ENCODE data around the gene ANKMY1. TPM values are rescaled to one million over a fixed set of nuclear protein-coding genes. Genes with fewer than 3 reads are reported as not detected.

ANKMY1 gene
- total and polyA plus RNA-seq, 2 of the 8 experiments (the other 6 are each of a cell fraction or from before 2014, with no cell fraction given), result 4.5 to 4.8 TPM

DNA sequence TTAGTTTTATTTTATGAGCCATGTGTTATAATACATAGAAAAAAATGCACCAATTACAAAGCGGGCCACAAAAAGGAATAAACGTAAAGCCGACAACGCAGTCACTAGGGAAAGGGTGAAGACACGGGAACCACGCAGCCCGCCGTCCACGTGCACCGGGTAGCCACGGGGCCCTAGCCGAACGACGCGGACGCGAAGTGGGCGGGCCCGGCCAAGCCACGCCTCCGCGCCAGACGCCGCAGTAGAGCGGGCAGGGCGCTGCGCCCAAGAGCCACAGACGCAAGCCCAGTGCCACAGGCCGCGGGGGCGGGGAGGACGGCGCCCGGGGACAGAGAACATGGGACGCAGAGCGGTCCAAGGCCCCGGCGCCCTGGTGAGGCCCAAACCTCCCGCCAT is 2.3 kb upstream of the ANKMY1 start, which contains the start of gene DUSP28 (continued):
- TF ChIP-seq, protein P1, sequence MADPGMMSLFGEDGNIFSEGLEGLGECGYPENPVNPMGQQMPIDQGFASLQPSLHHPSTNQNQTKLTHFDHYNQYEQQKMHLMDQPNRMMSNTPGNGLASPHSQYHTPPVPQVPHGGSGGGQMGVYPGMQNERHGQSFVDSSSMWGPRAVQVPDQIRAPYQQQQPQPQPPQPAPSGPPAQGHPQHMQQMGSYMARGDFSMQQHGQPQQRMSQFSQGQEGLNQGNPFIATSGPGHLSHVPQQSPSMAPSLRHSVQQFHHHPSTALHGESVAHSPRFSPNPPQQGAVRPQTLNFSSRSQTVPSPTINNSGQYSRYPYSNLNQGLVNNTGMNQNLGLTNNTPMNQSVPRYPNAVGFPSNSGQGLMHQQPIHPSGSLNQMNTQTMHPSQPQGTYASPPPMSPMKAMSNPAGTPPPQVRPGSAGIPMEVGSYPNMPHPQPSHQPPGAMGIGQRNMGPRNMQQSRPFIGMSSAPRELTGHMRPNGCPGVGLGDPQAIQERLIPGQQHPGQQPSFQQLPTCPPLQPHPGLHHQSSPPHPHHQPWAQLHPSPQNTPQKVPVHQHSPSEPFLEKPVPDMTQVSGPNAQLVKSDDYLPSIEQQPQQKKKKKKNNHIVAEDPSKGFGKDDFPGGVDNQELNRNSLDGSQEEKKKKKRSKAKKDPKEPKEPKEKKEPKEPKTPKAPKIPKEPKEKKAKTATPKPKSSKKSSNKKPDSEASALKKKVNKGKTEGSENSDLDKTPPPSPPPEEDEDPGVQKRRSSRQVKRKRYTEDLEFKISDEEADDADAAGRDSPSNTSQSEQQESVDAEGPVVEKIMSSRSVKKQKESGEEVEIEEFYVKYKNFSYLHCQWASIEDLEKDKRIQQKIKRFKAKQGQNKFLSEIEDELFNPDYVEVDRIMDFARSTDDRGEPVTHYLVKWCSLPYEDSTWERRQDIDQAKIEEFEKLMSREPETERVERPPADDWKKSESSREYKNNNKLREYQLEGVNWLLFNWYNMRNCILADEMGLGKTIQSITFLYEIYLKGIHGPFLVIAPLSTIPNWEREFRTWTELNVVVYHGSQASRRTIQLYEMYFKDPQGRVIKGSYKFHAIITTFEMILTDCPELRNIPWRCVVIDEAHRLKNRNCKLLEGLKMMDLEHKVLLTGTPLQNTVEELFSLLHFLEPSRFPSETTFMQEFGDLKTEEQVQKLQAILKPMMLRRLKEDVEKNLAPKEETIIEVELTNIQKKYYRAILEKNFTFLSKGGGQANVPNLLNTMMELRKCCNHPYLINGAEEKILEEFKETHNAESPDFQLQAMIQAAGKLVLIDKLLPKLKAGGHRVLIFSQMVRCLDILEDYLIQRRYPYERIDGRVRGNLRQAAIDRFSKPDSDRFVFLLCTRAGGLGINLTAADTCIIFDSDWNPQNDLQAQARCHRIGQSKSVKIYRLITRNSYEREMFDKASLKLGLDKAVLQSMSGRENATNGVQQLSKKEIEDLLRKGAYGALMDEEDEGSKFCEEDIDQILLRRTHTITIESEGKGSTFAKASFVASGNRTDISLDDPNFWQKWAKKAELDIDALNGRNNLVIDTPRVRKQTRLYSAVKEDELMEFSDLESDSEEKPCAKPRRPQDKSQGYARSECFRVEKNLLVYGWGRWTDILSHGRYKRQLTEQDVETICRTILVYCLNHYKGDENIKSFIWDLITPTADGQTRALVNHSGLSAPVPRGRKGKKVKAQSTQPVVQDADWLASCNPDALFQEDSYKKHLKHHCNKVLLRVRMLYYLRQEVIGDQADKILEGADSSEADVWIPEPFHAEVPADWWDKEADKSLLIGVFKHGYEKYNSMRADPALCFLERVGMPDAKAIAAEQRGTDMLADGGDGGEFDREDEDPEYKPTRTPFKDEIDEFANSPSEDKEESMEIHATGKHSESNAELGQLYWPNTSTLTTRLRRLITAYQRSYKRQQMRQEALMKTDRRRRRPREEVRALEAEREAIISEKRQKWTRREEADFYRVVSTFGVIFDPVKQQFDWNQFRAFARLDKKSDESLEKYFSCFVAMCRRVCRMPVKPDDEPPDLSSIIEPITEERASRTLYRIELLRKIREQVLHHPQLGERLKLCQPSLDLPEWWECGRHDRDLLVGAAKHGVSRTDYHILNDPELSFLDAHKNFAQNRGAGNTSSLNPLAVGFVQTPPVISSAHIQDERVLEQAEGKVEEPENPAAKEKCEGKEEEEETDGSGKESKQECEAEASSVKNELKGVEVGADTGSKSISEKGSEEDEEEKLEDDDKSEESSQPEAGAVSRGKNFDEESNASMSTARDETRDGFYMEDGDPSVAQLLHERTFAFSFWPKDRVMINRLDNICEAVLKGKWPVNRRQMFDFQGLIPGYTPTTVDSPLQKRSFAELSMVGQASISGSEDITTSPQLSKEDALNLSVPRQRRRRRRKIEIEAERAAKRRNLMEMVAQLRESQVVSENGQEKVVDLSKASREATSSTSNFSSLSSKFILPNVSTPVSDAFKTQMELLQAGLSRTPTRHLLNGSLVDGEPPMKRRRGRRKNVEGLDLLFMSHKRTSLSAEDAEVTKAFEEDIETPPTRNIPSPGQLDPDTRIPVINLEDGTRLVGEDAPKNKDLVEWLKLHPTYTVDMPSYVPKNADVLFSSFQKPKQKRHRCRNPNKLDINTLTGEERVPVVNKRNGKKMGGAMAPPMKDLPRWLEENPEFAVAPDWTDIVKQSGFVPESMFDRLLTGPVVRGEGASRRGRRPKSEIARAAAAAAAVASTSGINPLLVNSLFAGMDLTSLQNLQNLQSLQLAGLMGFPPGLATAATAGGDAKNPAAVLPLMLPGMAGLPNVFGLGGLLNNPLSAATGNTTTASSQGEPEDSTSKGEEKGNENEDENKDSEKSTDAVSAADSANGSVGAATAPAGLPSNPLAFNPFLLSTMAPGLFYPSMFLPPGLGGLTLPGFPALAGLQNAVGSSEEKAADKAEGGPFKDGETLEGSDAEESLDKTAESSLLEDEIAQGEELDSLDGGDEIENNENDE (IDR thresholded peaks at IDR 0.05; ENCODE audit: insufficient replicate concordance, low read length), result no peak
- TF ChIP-seq CHD1 (IDR thresholded peaks at IDR 0.05; ENCODE audit: low read depth, low read length), result no peak
- TF ChIP-seq POU5F1 (IDR thresholded peaks at IDR 0.05; ENCODE audit: low read depth, low read length), result no peak
- TF ChIP-seq, protein P2, sequence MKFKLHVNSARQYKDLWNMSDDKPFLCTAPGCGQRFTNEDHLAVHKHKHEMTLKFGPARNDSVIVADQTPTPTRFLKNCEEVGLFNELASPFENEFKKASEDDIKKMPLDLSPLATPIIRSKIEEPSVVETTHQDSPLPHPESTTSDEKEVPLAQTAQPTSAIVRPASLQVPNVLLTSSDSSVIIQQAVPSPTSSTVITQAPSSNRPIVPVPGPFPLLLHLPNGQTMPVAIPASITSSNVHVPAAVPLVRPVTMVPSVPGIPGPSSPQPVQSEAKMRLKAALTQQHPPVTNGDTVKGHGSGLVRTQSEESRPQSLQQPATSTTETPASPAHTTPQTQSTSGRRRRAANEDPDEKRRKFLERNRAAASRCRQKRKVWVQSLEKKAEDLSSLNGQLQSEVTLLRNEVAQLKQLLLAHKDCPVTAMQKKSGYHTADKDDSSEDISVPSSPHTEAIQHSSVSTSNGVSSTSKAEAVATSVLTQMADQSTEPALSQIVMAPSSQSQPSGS (IDR thresholded peaks at IDR 0.05; ENCODE audit: low read length), result no peak
- TF ChIP-seq RXRA (IDR thresholded peaks at IDR 0.05; ENCODE audit: insufficient read depth, low read depth, low read length), result no peak
- TF ChIP-seq CHD2 (IDR thresholded peaks at IDR 0.05; ENCODE audit: low read length), result no peak
- TF ChIP-seq GTF2F1 (IDR thresholded peaks at IDR 0.05; ENCODE audit: borderline replicate concordance, low read depth, low read length), result no peak
- TF ChIP-seq, protein P3, sequence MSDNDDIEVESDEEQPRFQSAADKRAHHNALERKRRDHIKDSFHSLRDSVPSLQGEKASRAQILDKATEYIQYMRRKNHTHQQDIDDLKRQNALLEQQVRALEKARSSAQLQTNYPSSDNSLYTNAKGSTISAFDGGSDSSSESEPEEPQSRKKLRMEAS (IDR thresholded peaks at IDR 0.05), result peak; percentile 98
- no peak for TF ChIP-seq SUZ12 (IDR thresholded peaks at IDR 0.05; ENCODE audit: low read length)
- TF ChIP-seq SRF (IDR thresholded peaks at IDR 0.05; ENCODE audit: low read depth, low read length), result no peak
